ENCODE data around the gene TMEM132D. TPM values are rescaled to one million over a fixed set of nuclear protein-coding genes. Genes with fewer than 3 reads are reported as not detected.

The TMEM132D gene
- total RNA-seq, 4 donors from 2014 or later: not detected

GRCh38 chr12:129585296-129585695, 318.5 kb downstream of the TMEM132D start:
- no peak for TF ChIP-seq CTCF (IDR thresholded peaks at IDR 0.05; ENCODE audit: low read depth)

- no peak for TF ChIP-seq CTCF (IDR thresholded peaks at IDR 0.05; ENCODE audit: low read depth)
Measured at GRCh38 chr12:129579879-129580278, 323.9 kb downstream of the TMEM132D start.

- TF ChIP-seq CTCF (IDR thresholded peaks at IDR 0.05; ENCODE audit: low read depth): no peak
Measured at GRCh38 chr12:129571901-129572494, 331.8 kb downstream of the TMEM132D start.

- TF ChIP-seq CTCF (IDR thresholded peaks at IDR 0.05; ENCODE audit: low read depth): no peak
Measured at GRCh38 chr12:129570796-129571400, 332.9 kb downstream of the TMEM132D start.

- no peak for TF ChIP-seq CTCF (IDR thresholded peaks at IDR 0.05; ENCODE audit: low read depth)
Measured at GRCh38 chr12:129566800-129567199, 337.0 kb downstream of the TMEM132D start.

GRCh38 chr12:129564768-129565167, 339.1 kb downstream of the TMEM132D start:
- no peak for TF ChIP-seq CTCF (IDR thresholded peaks at IDR 0.05; ENCODE audit: low read depth)

- no peak for TF ChIP-seq CTCF (IDR thresholded peaks at IDR 0.05; ENCODE audit: low read depth)
Measured at GRCh38 chr12:129563266-129563665, 340.6 kb downstream of the TMEM132D start.
